D341Med (cell line): Measurements from ENCODE around the gene ZNF276.
"Not testable (repeated sequence)": the region's sequence is repeated elsewhere in the genome, so short reads cannot be mapped to it uniquely, and the experiment has no call there.

Experiments used
- DNase-seq: peaks from one replicate; pipeline ENCODE4 v3.0.0; 2012; ENCODE audit warnings: low spot score

Gene ZNF276

GRCh38 chr16:89782489-89782888, 61.2 kb downstream of the ZNF276 start:
- DNase-seq = no peak

- DNase-seq = not testable (repeated sequence)
Observed at GRCh38 chr16:89783952-89784351, 62.6 kb downstream of the ZNF276 start.

- DNase-seq = peak; percentile 8
Observed at GRCh38 chr16:89784406-89784805, 63.1 kb downstream of the ZNF276 start.

GRCh38 chr16:89785523-89786155, 64.3 kb downstream of the ZNF276 start:
- peak; percentile 18 for DNase-seq

- no peak for DNase-seq
Observed at GRCh38 chr16:89786474-89787364, 65.4 kb downstream of the ZNF276 start.

GRCh38 chr16:89787365-89787805, 66.0 kb downstream of the ZNF276 start:
- DNase-seq = no peak
